GM18868 (cell line): ENCODE results near the gene NRSN1.

ENCODE experiments used
- ATAC-seq: cut with Tn5 transposase; IDR thresholded peaks from one replicate; pipeline ENCODE4 v1.9.1; 2021; ENCODE audit warnings: mild to moderate bottlenecking, moderate library complexity; ENCODE audit not compliant: unreplicated experiment

The NRSN1 gene

GRCh38 chr6:24125980-24126379 is at the start of gene NRSN1:
Gene NRSN1 (plus strand): TSS chr6:24126215. CDS start chr6:24134328, 8,113 bp downstream.
- no peak for ATAC-seq

GRCh38 chr6:24078200-24078599 is 47.8 kb upstream of the NRSN1 start:
- ATAC-seq = no peak

GRCh38 chr6:24079076-24079475 is 46.9 kb upstream of the NRSN1 start:
- no peak for ATAC-seq

- no peak for ATAC-seq
Observed at GRCh38 chr6:24080711-24081110, 45.3 kb upstream of the NRSN1 start.

GRCh38 chr6:24089736-24090135 is 36.3 kb upstream of the NRSN1 start:
- ATAC-seq = no peak

GRCh38 chr6:24092407-24092806 is 33.6 kb upstream of the NRSN1 start:
- ATAC-seq = no peak

GRCh38 chr6:24093381-24093780 is 32.6 kb upstream of the NRSN1 start:
- no peak for ATAC-seq

- ATAC-seq = peak; percentile 67
Observed at GRCh38 chr6:24099181-24099580, 26.8 kb upstream of the NRSN1 start.

- ATAC-seq = no peak
Observed at GRCh38 chr6:24100024-24100769, 25.8 kb upstream of the NRSN1 start.

- ATAC-seq = no peak
Observed at GRCh38 chr6:24100770-24101155, 25.3 kb upstream of the NRSN1 start.

- no peak for ATAC-seq
Observed at GRCh38 chr6:24105191-24105590, 20.8 kb upstream of the NRSN1 start.

GRCh38 chr6:24106291-24106690 is 19.7 kb upstream of the NRSN1 start:
- no peak for ATAC-seq

GRCh38 chr6:24107294-24107693 is 18.7 kb upstream of the NRSN1 start:
- ATAC-seq = no peak

- no peak for ATAC-seq
Observed at GRCh38 chr6:24108056-24108455, 18.0 kb upstream of the NRSN1 start.

GRCh38 chr6:24110417-24110816 is 15.6 kb upstream of the NRSN1 start:
- no peak for ATAC-seq

- no peak for ATAC-seq
Observed at GRCh38 chr6:24113891-24114290, 12.1 kb upstream of the NRSN1 start.

GRCh38 chr6:24117021-24117420 is 9.0 kb upstream of the NRSN1 start:
- no peak for ATAC-seq

- ATAC-seq = no peak
Observed at GRCh38 chr6:24122139-24122538, 3.9 kb upstream of the NRSN1 start.

- ATAC-seq = no peak
Observed at GRCh38 chr6:24126586-24127192, 674 bp downstream of the NRSN1 start.

GRCh38 chr6:24127316-24127715 is 1.3 kb downstream of the NRSN1 start:
- ATAC-seq = no peak

GRCh38 chr6:24131751-24132150 is 5.7 kb downstream of the NRSN1 start:
- no peak for ATAC-seq

- no peak for ATAC-seq
Observed at GRCh38 chr6:24139080-24139479, 13.1 kb downstream of the NRSN1 start.

- no peak for ATAC-seq
Observed at GRCh38 chr6:24139639-24140038, 13.6 kb downstream of the NRSN1 start.
